HG02840 (cell line): Measurements from ENCODE around the gene YEATS4.

Experiments used
- ATAC-seq: cut with Tn5 transposase; IDR thresholded peaks from one replicate; pipeline ENCODE4 v1.9.1; 2021; ENCODE audit warnings: mild to moderate bottlenecking, moderate library complexity, moderate number of reproducible peaks; ENCODE audit not compliant: unreplicated experiment, low FRiP score

The YEATS4 gene

DNA sequence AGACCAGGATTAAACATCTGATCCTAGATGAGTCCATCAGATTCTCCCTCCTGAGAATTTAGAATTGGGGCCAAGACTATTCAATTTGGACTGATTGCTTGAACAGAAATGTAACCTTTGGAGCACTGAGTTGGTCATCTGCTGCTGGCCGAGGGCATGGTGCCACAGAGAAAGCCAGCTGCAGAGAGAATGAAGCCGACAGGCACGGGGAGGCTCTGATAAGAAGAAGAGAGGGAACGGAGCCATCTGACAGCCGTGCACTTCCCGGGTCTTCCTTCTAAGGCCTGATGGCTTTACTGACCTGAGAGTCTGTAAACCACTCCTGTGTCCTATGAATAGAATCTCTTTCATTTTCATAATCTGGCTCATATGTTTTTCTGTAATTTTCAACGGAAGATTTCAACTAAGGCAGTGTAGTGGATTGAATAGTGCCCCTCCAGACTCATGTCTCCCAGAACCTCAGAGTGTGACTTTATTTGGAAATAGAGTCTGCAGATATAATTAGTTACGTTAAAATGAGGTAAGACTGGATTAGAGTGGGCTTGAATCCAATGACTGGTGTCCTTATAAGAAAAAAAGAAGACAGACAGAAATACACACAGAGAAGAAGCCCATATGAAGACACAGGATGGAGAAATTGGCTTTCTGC is 71.5 kb downstream of the YEATS4 start:
- no peak for ATAC-seq

GRCh38 chr12:69431591-69432222 is 72.2 kb downstream of the YEATS4 start:
- no peak for ATAC-seq

- no peak for ATAC-seq
Measured at GRCh38 chr12:69433653-69434052, 74.1 kb downstream of the YEATS4 start.

DNA sequence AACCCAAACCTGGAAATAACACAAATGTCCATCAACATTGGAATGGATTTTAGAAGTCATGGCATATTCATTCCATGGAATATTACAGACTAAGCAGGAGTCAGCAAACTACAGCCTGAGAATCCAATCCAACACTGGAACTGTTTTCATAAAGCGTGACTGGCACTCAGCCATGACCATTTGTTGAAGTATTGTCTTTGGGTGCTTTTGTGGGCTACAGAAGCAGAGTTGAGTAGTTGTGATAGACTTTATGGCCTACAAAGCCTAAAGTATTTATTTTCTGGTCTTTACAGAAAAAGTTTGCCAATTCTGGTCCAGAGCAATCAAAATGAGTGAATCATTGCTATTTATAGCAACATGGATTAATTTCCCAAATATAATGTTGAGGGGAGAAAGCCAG is 76.1 kb downstream of the YEATS4 start:
- no peak for ATAC-seq

GRCh38 chr12:69437073-69437472 is 77.5 kb downstream of the YEATS4 start:
- no peak for ATAC-seq

DNA sequence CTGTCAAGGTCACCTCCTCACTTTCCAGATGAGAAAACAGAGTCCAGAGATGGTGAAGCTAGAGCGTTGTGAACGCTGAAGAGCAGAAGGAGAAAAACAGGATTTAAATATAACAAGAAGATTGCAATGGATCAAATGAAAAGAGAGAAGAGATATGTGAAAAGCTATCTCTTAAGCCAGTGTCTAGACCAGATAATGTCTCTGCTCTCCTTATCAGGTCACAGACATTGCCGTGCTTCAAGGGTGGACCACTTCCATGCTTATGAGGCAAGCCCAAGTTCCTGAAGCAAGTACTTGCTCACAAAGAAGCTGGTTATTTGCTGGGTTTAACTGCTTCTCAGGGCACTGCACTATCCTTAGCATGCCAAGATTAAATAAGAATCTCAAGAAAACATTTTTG is 79.0 kb downstream of the YEATS4 start:
- ATAC-seq, result no peak

GRCh38 chr12:69440016-69440415 is 80.5 kb downstream of the YEATS4 start:
- no peak for ATAC-seq
